Osteoblast (primary cell): ENCODE data around the gene RHBDF2. TPM values are rescaled to one million over a fixed set of nuclear protein-coding genes. Genes with fewer than 3 reads are reported as not detected.
A peak's percentile ranks its signal among the peaks of the same experiment; 100 is the strongest.

Experiments
- DNase-seq: peaks from one replicate; pipeline ENCODE4 v3.0.0; 2011; ENCODE audit warnings: low spot score, mixed read lengths; ENCODE audit not compliant: insufficient read length; ENCODE audit errors: missing footprints
- H2AFZ ChIP-seq: 2 replicates; pipeline ENCODE4 v1.6.0; 2011; ENCODE audit warnings: mild to moderate bottlenecking, low read length
- H3K27ac ChIP-seq: 2 replicates; pipeline ENCODE4 v1.5.1; 2011; ENCODE audit warnings: mild to moderate bottlenecking, low read depth, low read length, moderate library complexity
- H3K27me3 ChIP-seq: 2 replicates; pipeline ENCODE4 v1.6.0; 2012; ENCODE audit warnings: mild to moderate bottlenecking, control low read depth, inconsistent platforms, low read length, moderate library complexity; ENCODE audit not compliant: insufficient read depth
- H3K36me3 ChIP-seq: 2 replicates; pipeline ENCODE4 v1.5.1; 2011; ENCODE audit warnings: mild to moderate bottlenecking, low read length, control low read depth, moderate library complexity; ENCODE audit not compliant: insufficient read depth
- H3K4me1 ChIP-seq: 2 replicates; pipeline ENCODE4 v1.5.1; 2011; ENCODE audit warnings: mild to moderate bottlenecking, low read length, control low read depth, moderate library complexity; ENCODE audit not compliant: insufficient read depth
- H3K4me2 ChIP-seq: 2 replicates; pipeline ENCODE4 v1.6.0; 2011; ENCODE audit warnings: mild to moderate bottlenecking, low read length; ENCODE audit not compliant: insufficient read depth
- H3K4me3 ChIP-seq: fragments of 200-600 bp; sonication (generic); 3 replicates; pipeline ENCODE4 v1.5.1; 2012; ENCODE audit warnings: mild to moderate bottlenecking, low read length, inconsistent platforms; ENCODE audit not compliant: insufficient read depth
- H3K79me2 ChIP-seq: 2 replicates; pipeline ENCODE4 v1.6.0; 2012; ENCODE audit warnings: mild to moderate bottlenecking, low read length, control low read depth, inconsistent platforms; ENCODE audit not compliant: insufficient read depth
- H3K9me3 ChIP-seq: 2 replicates; pipeline ENCODE4 v1.5.1; 2011; ENCODE audit warnings: low read depth, low read length, control low read depth
- H4K20me1 ChIP-seq: 2 replicates; pipeline ENCODE4 v1.6.0; 2012; ENCODE audit warnings: mild to moderate bottlenecking, low read length, control low read depth; ENCODE audit not compliant: insufficient read depth
- CTCF ChIP-seq: IDR thresholded peaks from 2 replicates; pipeline ENCODE4 v1.5.1; 2011; ENCODE audit warnings: mild to moderate bottlenecking, low read depth, low read length, moderate library complexity; ENCODE audit errors: extremely low read depth
- total RNA-seq: library from RNA; depleted of rRNA; stranded (reverse); fragments of >200 nt; gene quantifications from 2 replicates; pipeline ENCODE4 v1.2.3, GENCODE V29; 2012

The RHBDF2 gene
- total RNA-seq, 1 donor = 8.3 TPM

GRCh38 chr17:76500747-76501017 lies 541 bp downstream of the RHBDF2 start:
- no peaks in the 10 kb centered on the region for H3K27me3 ChIP-seq
- H3K4me3 ChIP-seq = peak overlapping the region; percentile 80
- peak overlapping the region; percentile 1 for H3K27ac ChIP-seq
- H3K36me3 ChIP-seq = no peaks in the 10 kb centered on the region
- no peaks in the 10 kb centered on the region for H3K9me3 ChIP-seq
- no peaks in the 10 kb centered on the region for H4K20me1 ChIP-seq
- peaks cover 36% of the 10 kb centered on the region for H3K4me1 ChIP-seq
- no peak for TF ChIP-seq CTCF
- H3K79me2 ChIP-seq = peaks cover 19% of the 10 kb centered on the region
- peak overlapping the region; percentile 86 for H3K4me2 ChIP-seq
- peak overlapping the region; percentile 63 for H2AFZ ChIP-seq
- DNase-seq = no peak

- no peaks in the 10 kb centered on the region for H3K36me3 ChIP-seq
- no peak overlapping the region for H3K27ac ChIP-seq
- DNase-seq = peak; percentile 53
- H3K27me3 ChIP-seq = no peaks in the 10 kb centered on the region
- H4K20me1 ChIP-seq = no peaks in the 10 kb centered on the region
- H3K4me3 ChIP-seq = peak overlapping the region; percentile 80
- no peak overlapping the region for H2AFZ ChIP-seq
- H3K79me2 ChIP-seq = peaks cover 19% of the 10 kb centered on the region
- no peaks in the 10 kb centered on the region for H3K9me3 ChIP-seq
- peaks cover 36% of the 10 kb centered on the region for H3K4me1 ChIP-seq
- TF ChIP-seq CTCF = no peak
- H3K4me2 ChIP-seq = peak overlapping the region; percentile 86
These were observed 1.0 kb downstream of the RHBDF2 start for GRCh38 chr17:76500074-76500746.

- Histone ChIP-seq H3K4me1 (peaks cover 36% of the 10 kb centered on the region), H3K79me2 (peaks cover 19% of the 10 kb centered on the region), H3K27ac (no peak overlapping the region), H2AFZ (no peak overlapping the region), H3K27me3 (no peaks in the 10 kb centered on the region), H3K36me3 (no peaks in the 10 kb centered on the region), H3K4me3 (no peak overlapping the region), H3K4me2 (no peak overlapping the region), H4K20me1 (no peaks in the 10 kb centered on the region), H3K9me3 (no peaks in the 10 kb centered on the region)
- DNase-seq = peak; percentile 80
- TF ChIP-seq CTCF = no peak
These were observed 2.0 kb downstream of the RHBDF2 start for GRCh38 chr17:76499267-76499667.

- no peaks in the 10 kb centered on the region for H3K27me3 ChIP-seq
- H3K4me2 ChIP-seq = no peak overlapping the region
- H3K9me3 ChIP-seq = no peaks in the 10 kb centered on the region
- H3K36me3 ChIP-seq = no peaks in the 10 kb centered on the region
- H3K27ac ChIP-seq = peak overlapping the region; percentile 74
- peaks cover 37% of the 10 kb centered on the region for H3K4me1 ChIP-seq
- H2AFZ ChIP-seq = no peak overlapping the region
- H4K20me1 ChIP-seq = no peaks in the 10 kb centered on the region
- no peak overlapping the region for H3K4me3 ChIP-seq
- H3K79me2 ChIP-seq = peaks cover 19% of the 10 kb centered on the region
- DNase-seq = peak; percentile 37
- TF ChIP-seq CTCF = no peak
These were observed 2.4 kb downstream of the RHBDF2 start for GRCh38 chr17:76498876-76499251.
